GM12872 (cell line): Measurements from ENCODE around the gene AEBP2.

Source experiments
- CTCF ChIP-seq: IDR thresholded peaks from 3 replicates; pipeline ENCODE4 v1.5.1; 2011; ENCODE audit warnings: low read depth, mild to moderate bottlenecking, low read length, moderate library complexity; ENCODE audit not compliant: insufficient read depth

The AEBP2 gene

GRCh38 chr12:19415563-19415962 lies 23.7 kb upstream of the AEBP2 start:
- TF ChIP-seq CTCF: no peak

GRCh38 chr12:19419086-19419485 lies 20.2 kb upstream of the AEBP2 start:
- no peak for TF ChIP-seq CTCF

- no peak for TF ChIP-seq CTCF
These were observed 17.6 kb upstream of the AEBP2 start for GRCh38 chr12:19421503-19422282.

- TF ChIP-seq CTCF: no peak
These were observed 15.9 kb upstream of the AEBP2 start for GRCh38 chr12:19423166-19423930.

- no peak for TF ChIP-seq CTCF
These were observed 11.0 kb upstream of the AEBP2 start for GRCh38 chr12:19428246-19428645.

GRCh38 chr12:19430988-19431387 lies 8.3 kb upstream of the AEBP2 start:
- TF ChIP-seq CTCF: no peak

- TF ChIP-seq CTCF: no peak
These were observed 7.6 kb upstream of the AEBP2 start for GRCh38 chr12:19431407-19432308.
